Inflammatory macrophage (primary cell): Measurements from ENCODE around the gene ADCY4.
A peak's percentile ranks its signal among the peaks of the same experiment; 100 is the strongest.

Experiments used
- DNase-seq, 2 donors: peaks; one replicate each; pipeline ENCODE4 v3.0.0-alpha.2; 2020 to 2022

Gene ADCY4

GRCh38 chr14:24315243-24315806, 19.5 kb downstream of the ADCY4 start:
- DNase-seq = peak; percentile 40 to 43

DNA sequence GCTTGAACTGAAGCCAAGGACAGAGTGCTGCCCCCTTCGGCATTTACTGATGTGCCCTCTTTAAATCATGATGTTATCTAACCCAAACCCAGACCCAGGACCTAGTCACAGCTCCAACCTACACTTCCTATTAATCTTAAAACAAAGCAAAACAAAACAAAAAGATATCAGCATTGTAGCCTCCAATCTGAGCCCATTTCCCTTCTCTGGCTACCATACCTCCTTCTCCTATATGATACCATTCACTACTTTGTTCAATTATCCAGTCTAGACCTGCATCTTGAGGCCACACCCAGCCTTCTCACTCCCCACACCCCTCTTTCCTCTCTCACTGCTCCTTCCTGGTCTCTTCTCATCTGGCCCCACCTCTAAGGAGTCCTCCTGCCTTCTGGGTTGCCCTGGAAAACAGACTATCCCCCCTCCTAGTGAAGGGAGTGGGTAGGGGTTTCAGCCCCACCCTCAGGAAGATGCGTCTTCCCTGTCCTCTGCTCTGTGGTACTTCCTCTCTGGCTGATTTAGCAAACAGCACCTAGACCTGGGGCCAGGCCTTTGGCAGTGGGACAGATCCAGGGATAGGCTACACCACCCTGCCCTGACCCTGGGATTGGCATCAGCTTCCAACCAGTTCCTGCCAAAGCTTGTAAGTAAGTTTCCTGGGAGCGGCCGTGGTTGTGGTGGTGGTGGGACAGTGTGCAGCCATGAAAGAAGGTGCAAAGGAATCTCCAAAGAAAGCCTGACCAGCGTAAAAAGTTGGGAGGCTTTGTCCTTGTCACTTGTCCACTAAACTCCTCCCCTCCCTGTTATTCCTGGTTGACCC, 20.3 kb downstream of the ADCY4 start:
- DNase-seq = no peak

GRCh38 chr14:24313913-24314312, 21.0 kb downstream of the ADCY4 start:
- peak; percentile 22 to 50 for DNase-seq

- DNase-seq = peak; percentile 88 to 89
These were observed 21.9 kb downstream of the ADCY4 start for GRCh38 chr14:24312736-24313507.

- peak; percentile 73 to 81 for DNase-seq
These were observed 22.8 kb downstream of the ADCY4 start for GRCh38 chr14:24311837-24312615.

- peak; percentile 31 to 36 for DNase-seq
These were observed 23.9 kb downstream of the ADCY4 start, which contains the start of gene LTB4R for GRCh38 chr14:24310646-24311604. LTB4R (plus strand) TSS chr14:24311502; CDS start chr14:24315652, 4,150 bp downstream.

DNA sequence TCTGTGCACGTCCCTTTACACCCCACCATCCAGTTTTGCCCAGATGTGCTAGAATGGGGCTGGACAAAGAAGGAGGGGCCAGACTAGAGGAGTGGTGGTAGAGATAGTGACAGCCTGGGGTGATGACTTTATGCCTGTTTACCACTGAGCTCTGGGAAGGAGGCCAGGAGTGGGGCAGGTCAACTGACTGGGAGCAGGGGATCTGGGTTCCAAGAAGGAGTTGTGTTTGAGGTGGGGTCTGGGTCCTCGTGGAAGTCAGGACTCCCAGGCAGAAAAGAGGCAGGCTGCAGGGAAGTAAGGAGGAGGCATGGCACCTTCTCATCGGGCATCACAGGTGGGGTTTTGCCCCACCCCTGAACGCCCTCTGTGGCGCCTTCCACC, 24.6 kb downstream of the ADCY4 start:
- DNase-seq = no peak

- DNase-seq = no peak
These were observed 25.2 kb downstream of the ADCY4 start, which contains the start of gene LTB4R2 for GRCh38 chr14:24309538-24310264. LTB4R2 (plus strand) TSS chr14:24310140; CDS start chr14:24310665, 525 bp downstream.

- no peak for DNase-seq
These were observed 26.3 kb downstream of the ADCY4 start for GRCh38 chr14:24308342-24309124.

GRCh38 chr14:24307575-24308341, 27.1 kb downstream of the ADCY4 start, which contains the start of gene CIDEB:
CIDEB (minus strand) TSS chr14:24307977; CDS start chr14:24307858, 119 bp downstream.
- peak; percentile 84 to 88 for DNase-seq

- no peak for DNase-seq
These were observed 27.7 kb downstream of the ADCY4 start for GRCh38 chr14:24307156-24307574.

- no peak for DNase-seq
These were observed 30.9 kb downstream of the ADCY4 start for GRCh38 chr14:24304019-24304387.

DNA sequence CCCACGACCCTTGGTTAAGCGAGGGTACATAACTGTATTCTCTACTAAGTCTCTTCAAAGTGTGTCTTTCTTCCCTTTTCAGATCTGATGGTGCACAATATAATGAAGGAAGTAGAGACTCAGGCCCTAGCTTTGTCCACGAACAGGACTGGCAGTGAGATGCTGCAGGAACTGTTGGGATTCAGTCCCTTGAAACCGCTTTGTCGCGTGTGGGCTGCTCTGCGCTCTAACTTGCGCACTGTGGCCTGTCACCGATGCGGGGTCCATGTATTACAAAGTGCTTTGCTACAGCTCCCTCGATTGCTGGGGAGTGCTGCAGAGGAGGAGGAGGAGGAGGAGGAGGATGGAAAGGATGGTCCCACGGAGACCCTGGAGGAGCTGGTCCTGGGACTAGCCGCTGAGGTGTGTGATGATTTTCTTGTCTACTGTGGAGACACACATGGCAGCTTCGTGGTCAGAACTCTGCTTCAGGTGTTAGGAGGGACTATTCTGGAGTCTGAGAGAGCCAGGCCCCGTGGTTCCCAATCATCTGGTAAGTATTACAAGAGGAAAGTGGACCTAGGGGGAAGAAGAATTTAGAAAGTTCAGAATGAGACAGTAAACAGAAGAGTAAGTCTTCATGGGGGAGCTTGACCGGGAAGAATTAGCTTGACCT, 34.4 kb downstream of the ADCY4 start:
- no peak for DNase-seq

DNA sequence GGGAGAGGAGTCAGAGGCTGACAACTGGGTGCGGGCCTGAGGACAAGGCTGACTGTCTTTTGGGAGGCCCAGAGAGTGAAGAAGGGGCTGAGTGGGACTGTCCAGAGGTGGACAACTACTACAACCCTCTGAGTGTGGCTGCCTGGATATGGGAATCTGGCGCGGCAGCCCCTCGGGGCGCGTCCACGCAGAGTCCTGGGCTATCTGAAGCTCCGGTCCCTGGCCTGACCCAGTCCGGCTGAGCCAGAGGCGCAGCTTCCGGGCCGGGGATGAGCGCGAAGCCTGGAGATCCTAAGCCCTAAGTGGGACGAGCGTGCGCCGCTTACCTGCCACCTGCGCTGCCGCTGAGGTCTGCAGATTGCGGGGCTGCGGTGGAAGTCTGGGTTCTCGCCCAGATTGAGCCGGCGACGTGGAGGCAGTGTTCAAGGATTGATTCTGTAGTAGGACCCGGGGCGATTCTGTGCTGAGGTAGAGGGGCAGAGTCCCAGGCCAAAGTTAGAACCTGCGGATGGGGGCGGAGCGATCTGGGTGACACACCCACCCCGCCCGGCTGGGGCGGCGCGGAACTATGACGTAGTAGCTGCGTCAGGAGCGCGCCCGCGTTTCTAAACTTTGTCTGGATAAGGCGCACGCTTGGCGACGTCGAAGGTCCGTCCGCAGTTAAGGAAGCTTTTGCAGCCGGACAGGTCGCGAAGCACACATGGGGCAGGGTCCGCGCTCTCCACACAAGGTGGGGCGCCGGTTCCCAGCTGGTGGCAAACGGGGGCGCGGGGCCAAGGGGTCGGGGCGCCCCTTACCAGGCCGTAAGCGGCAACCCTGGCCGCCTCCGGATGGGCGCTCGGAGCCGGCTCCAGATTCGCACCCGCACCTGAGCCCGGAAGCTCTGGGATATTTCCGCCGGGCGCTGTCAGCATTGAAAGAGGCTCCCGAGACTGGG, 35.3 kb downstream of the ADCY4 start, which contains the start of the genes DHRS1 and NOP9:
Gene DHRS1, minus strand, starts transcription at position 526 of the 937 bp plus-strand sequence. CDS start 674 bp downstream, outside the sequence.
Gene NOP9, plus strand, starts transcription at position 596 of the 937 bp plus-strand sequence. Its CDS starts 105 bp downstream, at position 701.
- peak; percentile 94 to 95 for DNase-seq

GRCh38 chr14:24298892-24299254, 36.0 kb downstream of the ADCY4 start:
- DNase-seq = no peak

DNA sequence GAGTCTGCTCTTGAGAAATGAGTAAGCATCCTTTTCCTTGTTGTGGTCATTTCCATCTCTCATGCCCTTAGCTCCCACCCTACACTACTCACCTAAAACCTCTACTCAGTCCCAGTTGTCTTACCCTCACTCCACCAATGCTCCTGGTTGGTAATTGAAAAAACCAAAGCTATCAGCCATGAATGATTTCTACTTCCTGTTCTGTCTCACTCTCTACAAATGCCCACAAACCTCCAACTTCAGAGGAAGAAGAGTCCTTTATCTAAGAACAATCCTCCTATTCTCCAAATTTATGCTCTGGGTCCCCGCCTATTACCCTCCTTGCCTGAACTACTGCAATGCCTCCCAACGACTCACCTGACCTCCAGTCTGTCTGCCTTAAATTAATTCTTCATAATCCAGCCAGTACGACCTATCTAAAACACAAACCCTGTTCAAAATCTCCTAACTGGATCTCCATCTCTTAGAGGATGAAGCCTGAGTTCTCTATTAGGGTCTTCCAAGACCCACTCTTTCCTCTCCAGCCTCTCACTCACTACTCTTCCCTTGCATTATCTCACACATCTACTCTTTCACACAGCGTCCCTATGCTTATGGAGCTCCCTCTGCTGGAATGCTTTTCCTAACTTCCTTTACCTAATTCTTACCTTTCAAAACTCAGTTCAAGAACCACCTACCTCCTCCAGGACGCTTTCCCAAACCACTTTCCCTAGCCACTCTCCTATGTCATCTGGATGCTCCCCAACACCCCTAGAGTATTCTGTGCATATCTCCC, 37.5 kb downstream of the ADCY4 start:
- DNase-seq = no peak
